Osteoblast (primary cell): ENCODE data around the gene SNX20. TPM values are rescaled to one million over a fixed set of nuclear protein-coding genes. Genes with fewer than 3 reads are reported as not detected.

ENCODE experiments used
- DNase-seq: peaks from one replicate; pipeline ENCODE4 v3.0.0; 2011; ENCODE audit warnings: low spot score, mixed read lengths; ENCODE audit not compliant: insufficient read length; ENCODE audit errors: missing footprints
- H2AFZ ChIP-seq: 2 replicates; pipeline ENCODE4 v1.6.0; 2011; ENCODE audit warnings: mild to moderate bottlenecking, low read length
- H3K27ac ChIP-seq: 2 replicates; pipeline ENCODE4 v1.5.1; 2011; ENCODE audit warnings: mild to moderate bottlenecking, low read depth, low read length, moderate library complexity
- H3K27me3 ChIP-seq: 2 replicates; pipeline ENCODE4 v1.6.0; 2012; ENCODE audit warnings: mild to moderate bottlenecking, control low read depth, inconsistent platforms, low read length, moderate library complexity; ENCODE audit not compliant: insufficient read depth
- H3K36me3 ChIP-seq: 2 replicates; pipeline ENCODE4 v1.5.1; 2011; ENCODE audit warnings: mild to moderate bottlenecking, low read length, control low read depth, moderate library complexity; ENCODE audit not compliant: insufficient read depth
- H3K4me1 ChIP-seq: 2 replicates; pipeline ENCODE4 v1.5.1; 2011; ENCODE audit warnings: mild to moderate bottlenecking, low read length, control low read depth, moderate library complexity; ENCODE audit not compliant: insufficient read depth
- H3K4me2 ChIP-seq: 2 replicates; pipeline ENCODE4 v1.6.0; 2011; ENCODE audit warnings: mild to moderate bottlenecking, low read length; ENCODE audit not compliant: insufficient read depth
- H3K4me3 ChIP-seq: fragments of 200-600 bp; sonication (generic); 3 replicates; pipeline ENCODE4 v1.5.1; 2012; ENCODE audit warnings: mild to moderate bottlenecking, low read length, inconsistent platforms; ENCODE audit not compliant: insufficient read depth
- H3K79me2 ChIP-seq: 2 replicates; pipeline ENCODE4 v1.6.0; 2012; ENCODE audit warnings: mild to moderate bottlenecking, low read length, control low read depth, inconsistent platforms; ENCODE audit not compliant: insufficient read depth
- H3K9me3 ChIP-seq: 2 replicates; pipeline ENCODE4 v1.5.1; 2011; ENCODE audit warnings: low read depth, low read length, control low read depth
- H4K20me1 ChIP-seq: 2 replicates; pipeline ENCODE4 v1.6.0; 2012; ENCODE audit warnings: mild to moderate bottlenecking, low read length, control low read depth; ENCODE audit not compliant: insufficient read depth
- CTCF ChIP-seq: IDR thresholded peaks from 2 replicates; pipeline ENCODE4 v1.5.1; 2011; ENCODE audit warnings: mild to moderate bottlenecking, low read depth, low read length, moderate library complexity; ENCODE audit errors: extremely low read depth
- total RNA-seq: library from RNA; depleted of rRNA; stranded (reverse); fragments of >200 nt; gene quantifications from 2 replicates; pipeline ENCODE4 v1.2.3, GENCODE V29; 2012

The SNX20 gene
- total RNA-seq, 1 donor, result not detected

GRCh38 chr16:50683689-50684374 lies 2.7 kb upstream of the SNX20 start:
- H3K27me3 ChIP-seq, result peaks cover 4% of the 10 kb centered on the region
- no peaks in the 10 kb centered on the region for H3K4me1 ChIP-seq
- no peak overlapping the region for H3K4me3 ChIP-seq
- no peak overlapping the region for H2AFZ ChIP-seq
- H3K4me2 ChIP-seq, result no peak overlapping the region
- H3K79me2 ChIP-seq, result no peaks in the 10 kb centered on the region
- no peak for TF ChIP-seq CTCF
- H3K36me3 ChIP-seq, result no peaks in the 10 kb centered on the region
- peak; percentile 31 for DNase-seq
- no peaks in the 10 kb centered on the region for H3K9me3 ChIP-seq
- no peaks in the 10 kb centered on the region for H4K20me1 ChIP-seq
- H3K27ac ChIP-seq, result no peak overlapping the region

GRCh38 chr16:50680556-50680893 lies 587 bp downstream of the SNX20 start:
- Histone ChIP-seq H3K27ac (no peak overlapping the region), H2AFZ (no peak overlapping the region), H3K9me3 (no peaks in the 10 kb centered on the region), H3K36me3 (no peaks in the 10 kb centered on the region), H3K79me2 (no peaks in the 10 kb centered on the region), H3K27me3 (peaks cover 2% of the 10 kb centered on the region), H3K4me1 (no peaks in the 10 kb centered on the region), H3K4me3 (no peak overlapping the region), H4K20me1 (no peaks in the 10 kb centered on the region), H3K4me2 (no peak overlapping the region)
- no peak for TF ChIP-seq CTCF
- no peak for DNase-seq

- peak; percentile 54 for DNase-seq
- Histone ChIP-seq H3K27ac (no peak overlapping the region), H3K27me3 (peaks cover 2% of the 10 kb centered on the region), H3K4me2 (no peak overlapping the region), H3K36me3 (no peaks in the 10 kb centered on the region), H3K4me1 (no peaks in the 10 kb centered on the region), H3K9me3 (no peaks in the 10 kb centered on the region), H3K4me3 (no peak overlapping the region), H4K20me1 (no peaks in the 10 kb centered on the region), H2AFZ (no peak overlapping the region), H3K79me2 (no peaks in the 10 kb centered on the region)
- no peak for TF ChIP-seq CTCF
Measured at GRCh38 chr16:50679676-50680555, 1.2 kb downstream of the SNX20 start.

- Histone ChIP-seq H4K20me1 (no peaks in the 10 kb centered on the region), H3K9me3 (no peaks in the 10 kb centered on the region), H3K4me3 (no peak overlapping the region), H3K4me1 (no peaks in the 10 kb centered on the region), H3K4me2 (no peak overlapping the region), H3K79me2 (no peaks in the 10 kb centered on the region), H2AFZ (no peak overlapping the region), H3K27me3 (peaks cover 2% of the 10 kb centered on the region), H3K36me3 (no peaks in the 10 kb centered on the region), H3K27ac (no peak overlapping the region)
- DNase-seq, result no peak
- no peak for TF ChIP-seq CTCF
Measured at GRCh38 chr16:50679266-50679665, 1.8 kb downstream of the SNX20 start.
